GM19193 (cell line): Measurements from ENCODE around the gene MARCHF3.

Experiments
- POLR2A ChIP-seq: IDR thresholded peaks from 4 replicates; pipeline ENCODE4 v1.6.1; 2011; ENCODE audit not compliant: insufficient read depth, insufficient read length; ENCODE audit errors: extremely low read depth

Gene MARCHF3

GRCh38 chr5:127061537-127061936 lies 31.2 kb upstream of the MARCHF3 start:
- TF ChIP-seq POLR2A: no peak

- TF ChIP-seq POLR2A: no peak
Measured at GRCh38 chr5:127060470-127060985, 30.2 kb upstream of the MARCHF3 start.

GRCh38 chr5:127056896-127057295 lies 26.5 kb upstream of the MARCHF3 start:
- TF ChIP-seq POLR2A: no peak

- TF ChIP-seq POLR2A: no peak
Measured at GRCh38 chr5:127055880-127056653, 25.7 kb upstream of the MARCHF3 start.

- no peak for TF ChIP-seq POLR2A
Measured at GRCh38 chr5:127053049-127053448, 22.7 kb upstream of the MARCHF3 start.

- no peak for TF ChIP-seq POLR2A
Measured at GRCh38 chr5:127051591-127051990, 21.2 kb upstream of the MARCHF3 start.

GRCh38 chr5:127046343-127047072 lies 16.1 kb upstream of the MARCHF3 start:
- TF ChIP-seq POLR2A: no peak

- no peak for TF ChIP-seq POLR2A
Measured at GRCh38 chr5:127042593-127042992, 12.2 kb upstream of the MARCHF3 start.

- TF ChIP-seq POLR2A: no peak
Measured at GRCh38 chr5:127041571-127041970, 11.2 kb upstream of the MARCHF3 start.

- TF ChIP-seq POLR2A: no peak
Measured at GRCh38 chr5:127040796-127041520, 10.6 kb upstream of the MARCHF3 start.

GRCh38 chr5:127038550-127038949 lies 8.2 kb upstream of the MARCHF3 start:
- no peak for TF ChIP-seq POLR2A

GRCh38 chr5:127031863-127032232 lies 1.5 kb upstream of the MARCHF3 start:
- TF ChIP-seq POLR2A: no peak

GRCh38 chr5:127031147-127031862 lies 947 bp upstream of the MARCHF3 start:
- TF ChIP-seq POLR2A: no peak

- no peak for TF ChIP-seq POLR2A
Measured at GRCh38 chr5:127029581-127030258, 638 bp downstream of the MARCHF3 start.
